Measurements from ENCODE around the gene LKAAEAR1. TPM values are rescaled to one million over a fixed set of nuclear protein-coding genes. Genes with fewer than 3 reads are reported as not detected.

LKAAEAR1 gene
- total RNA-seq, 1 donor from 2014 or later: not detected

GRCh38 chr20:64071341-64072332 is 12.6 kb downstream of the LKAAEAR1 start:
- H3K27ac Mint-ChIP-seq (ENCODE audit: unreplicated experiment): no peak overlapping the region
- no peak overlapping the region for H3K4me3 Mint-ChIP-seq (ENCODE audit: unreplicated experiment)
- no peaks in the 10 kb centered on the region for H3K9me3 Mint-ChIP-seq (ENCODE audit: unreplicated experiment)
- no peak for TF ChIP-seq CTCF (IDR thresholded peaks at IDR 0.05; ENCODE audit: partially characterized antibody, unreplicated experiment)
- H3K36me3 Mint-ChIP-seq (ENCODE audit: unreplicated experiment): no peaks in the 10 kb centered on the region
- peaks cover 1% of the 10 kb centered on the region for H3K27me3 Mint-ChIP-seq (ENCODE audit: unreplicated experiment)
- no peaks in the 10 kb centered on the region for H3K4me1 Mint-ChIP-seq (ENCODE audit: low read depth, unreplicated experiment)
- DNase-seq: no peak

GRCh38 chr20:64070244-64070993 is 13.8 kb downstream of the LKAAEAR1 start:
- H3K9me3 Mint-ChIP-seq (ENCODE audit: unreplicated experiment): no peaks in the 10 kb centered on the region
- no peaks in the 10 kb centered on the region for H3K36me3 Mint-ChIP-seq (ENCODE audit: unreplicated experiment)
- H3K4me3 Mint-ChIP-seq (ENCODE audit: unreplicated experiment): no peak overlapping the region
- no peak for DNase-seq
- TF ChIP-seq CTCF (IDR thresholded peaks at IDR 0.05; ENCODE audit: partially characterized antibody, unreplicated experiment): no peak
- H3K27ac Mint-ChIP-seq (ENCODE audit: unreplicated experiment): no peak overlapping the region
- H3K4me1 Mint-ChIP-seq (ENCODE audit: low read depth, unreplicated experiment): no peaks in the 10 kb centered on the region
- H3K27me3 Mint-ChIP-seq (ENCODE audit: unreplicated experiment): peaks cover 1% of the 10 kb centered on the region

- H3K36me3 Mint-ChIP-seq (ENCODE audit: unreplicated experiment): no peaks in the 10 kb centered on the region
- peaks cover under 1% of the 10 kb centered on the region for H3K4me1 Mint-ChIP-seq (ENCODE audit: low read depth, unreplicated experiment)
- no peak overlapping the region for H3K27ac Mint-ChIP-seq (ENCODE audit: unreplicated experiment)
- no peak overlapping the region for H3K4me3 Mint-ChIP-seq (ENCODE audit: unreplicated experiment)
- H3K27me3 Mint-ChIP-seq (ENCODE audit: unreplicated experiment): peaks cover 1% of the 10 kb centered on the region
- H3K9me3 Mint-ChIP-seq (ENCODE audit: unreplicated experiment): no peaks in the 10 kb centered on the region
- TF ChIP-seq CTCF (IDR thresholded peaks at IDR 0.05; ENCODE audit: partially characterized antibody, unreplicated experiment): peak; percentile 85
- peak; percentile 74 for DNase-seq
Observed at GRCh38 chr20:64069614-64070243, 14.5 kb downstream of the LKAAEAR1 start.

- no peak for TF ChIP-seq CTCF (IDR thresholded peaks at IDR 0.05; ENCODE audit: partially characterized antibody, unreplicated experiment)
- H3K27ac Mint-ChIP-seq (ENCODE audit: unreplicated experiment): no peak overlapping the region
- H3K36me3 Mint-ChIP-seq (ENCODE audit: unreplicated experiment): no peaks in the 10 kb centered on the region
- no peaks in the 10 kb centered on the region for H3K9me3 Mint-ChIP-seq (ENCODE audit: unreplicated experiment)
- no peak overlapping the region for H3K4me3 Mint-ChIP-seq (ENCODE audit: unreplicated experiment)
- peaks cover 1% of the 10 kb centered on the region for H3K27me3 Mint-ChIP-seq (ENCODE audit: unreplicated experiment)
- no peak for DNase-seq
- H3K4me1 Mint-ChIP-seq (ENCODE audit: low read depth, unreplicated experiment): peaks cover 3% of the 10 kb centered on the region
Observed at GRCh38 chr20:64069209-64069613, 15.0 kb downstream of the LKAAEAR1 start.

Measured in glutamatergic neuron (in vitro differentiated cells).